ENCODE measurements around the gene FPGS. TPM values are rescaled to one million over a fixed set of nuclear protein-coding genes. Genes with fewer than 3 reads are reported as not detected.

The FPGS gene
- total and polyA plus RNA-seq, 4 donors, result 20.4 to 61.1 (median 42.7) TPM

DNA sequence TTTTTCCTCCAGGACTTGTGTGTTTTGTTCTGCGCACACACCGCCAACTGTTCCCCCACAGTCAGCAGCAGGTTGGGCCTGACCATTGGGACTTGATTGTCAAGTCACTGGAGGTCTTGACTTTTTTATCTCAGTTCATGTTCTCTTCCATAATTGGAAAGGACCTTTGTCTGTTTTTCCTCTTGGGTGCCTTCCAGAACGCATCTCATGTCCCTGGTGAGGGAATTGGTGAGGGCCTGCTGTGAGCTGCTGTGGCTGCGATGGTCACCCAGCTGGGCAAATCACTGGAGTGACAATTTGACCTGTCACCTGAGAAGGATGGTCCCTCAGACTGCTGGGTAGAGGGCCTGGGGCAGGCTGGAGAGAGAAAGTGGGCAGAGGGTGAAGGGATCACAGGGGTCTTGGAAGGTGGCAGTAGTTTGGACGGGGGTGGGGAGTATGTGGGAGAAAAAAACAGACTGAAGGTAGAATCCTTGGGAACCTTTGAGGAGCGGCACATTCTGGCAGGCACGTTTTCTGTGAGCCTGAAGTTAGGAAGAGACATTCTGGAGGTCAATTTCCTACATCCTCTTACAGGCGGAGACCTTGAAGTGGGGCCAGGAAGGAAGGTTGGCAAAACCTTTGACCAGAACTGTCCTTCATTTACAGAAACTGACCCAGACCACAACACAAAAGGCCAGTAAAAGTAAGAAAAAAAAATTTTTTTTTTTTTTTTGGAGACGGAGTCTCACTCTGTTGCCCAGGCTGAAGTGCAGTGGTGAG, 12.4 kb upstream of the FPGS start (continued):
- TF ChIP-seq, protein P1, sequence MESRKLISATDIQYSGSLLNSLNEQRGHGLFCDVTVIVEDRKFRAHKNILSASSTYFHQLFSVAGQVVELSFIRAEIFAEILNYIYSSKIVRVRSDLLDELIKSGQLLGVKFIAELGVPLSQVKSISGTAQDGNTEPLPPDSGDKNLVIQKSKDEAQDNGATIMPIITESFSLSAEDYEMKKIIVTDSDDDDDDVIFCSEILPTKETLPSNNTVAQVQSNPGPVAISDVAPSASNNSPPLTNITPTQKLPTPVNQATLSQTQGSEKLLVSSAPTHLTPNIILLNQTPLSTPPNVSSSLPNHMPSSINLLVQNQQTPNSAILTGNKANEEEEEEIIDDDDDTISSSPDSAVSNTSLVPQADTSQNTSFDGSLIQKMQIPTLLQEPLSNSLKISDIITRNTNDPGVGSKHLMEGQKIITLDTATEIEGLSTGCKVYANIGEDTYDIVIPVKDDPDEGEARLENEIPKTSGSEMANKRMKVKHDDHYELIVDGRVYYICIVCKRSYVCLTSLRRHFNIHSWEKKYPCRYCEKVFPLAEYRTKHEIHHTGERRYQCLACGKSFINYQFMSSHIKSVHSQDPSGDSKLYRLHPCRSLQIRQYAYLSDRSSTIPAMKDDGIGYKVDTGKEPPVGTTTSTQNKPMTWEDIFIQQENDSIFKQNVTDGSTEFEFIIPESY (IDR thresholded peaks at IDR 0.05), result no peak
- TF ChIP-seq FOXA1 (IDR thresholded peaks at IDR 0.05), result no peak
- peak in 1 of 2 donors; percentile 23 for TF ChIP-seq RAD21 (IDR thresholded peaks at IDR 0.05)
- peak; percentile 62 to 77 for TF ChIP-seq RXRA (IDR thresholded peaks at IDR 0.05)
- TF ChIP-seq YY1 (IDR thresholded peaks at IDR 0.05), result peak; percentile 81
- TF ChIP-seq NR2F2 (IDR thresholded peaks at IDR 0.05), result peak; percentile 75
- TF ChIP-seq HNF4G (IDR thresholded peaks at IDR 0.05), result no peak
- TF ChIP-seq TAF1 (conservative IDR thresholded peaks at IDR 0.05), result no peak
- TF ChIP-seq SP1 (IDR thresholded peaks at IDR 0.05), result peak; percentile 58
- no peak for TF ChIP-seq JUND (IDR thresholded peaks at IDR 0.05)

DNA sequence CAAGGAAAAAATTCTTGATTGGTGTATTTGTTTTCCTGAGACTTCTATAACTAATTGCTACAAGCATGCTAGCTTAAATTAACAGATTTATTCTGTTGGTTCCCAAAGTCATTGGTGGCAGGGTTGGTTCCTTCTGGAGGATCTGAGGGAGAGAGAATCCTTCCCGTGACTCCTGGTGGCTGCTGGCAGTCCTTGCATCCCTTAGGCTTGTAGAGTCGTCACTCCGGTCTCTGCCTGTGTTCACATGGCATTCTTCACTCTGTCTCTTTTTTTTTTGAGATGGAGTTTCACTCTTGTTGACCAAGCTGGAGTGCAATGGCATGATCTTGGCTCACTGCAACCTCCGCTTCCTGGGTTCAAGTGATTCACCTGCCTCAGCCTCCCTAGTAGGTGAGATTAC, 11.6 kb upstream of the FPGS start:
- DNase-seq (ENCODE audit: low spot score), result no peak
- Histone ChIP-seq H3K9ac (ENCODE audit: low read depth in 1 of 2, low read length in 2 of 2) (peak overlapping the region in 1 of 2 donors; percentile 25), H3K27ac (ENCODE audit: low read depth in 1 of 2, low read length in 2 of 2) (peak overlapping the region in 1 of 2 donors; percentile 25), H3K4me3 (ENCODE audit: low read depth in 1 of 3, low read length in 3 of 3) (no peak overlapping the region), H3K36me3 (ENCODE audit: control insufficient read depth in 4 of 4, insufficient read depth in 3 of 4, low read depth in 1 of 4, low read length in 3 of 4) (peaks cover 10 to 29% (median 25%) of the 10 kb centered on the region in 4 donors), H3K9me3 (ENCODE audit: control insufficient read depth in 4 of 4, low read length in 3 of 4) (no peaks in the 10 kb centered on the region), H3K27me3 (ENCODE audit: control insufficient read depth in 4 of 4, insufficient read depth in 4 of 4, low read length in 3 of 4) (no peaks in the 10 kb centered on the region), H3K4me1 (ENCODE audit: control insufficient read depth in 4 of 4, insufficient read depth in 4 of 4, low read length in 3 of 4) (peaks cover 25 to 85% (median 69%) of the 10 kb centered on the region in 4 donors)
- WGBS, result 92% methylated on average over 4 of the region's 4 CpGs
- TF ChIP-seq RAD21 (IDR thresholded peaks at IDR 0.05), result no peak
- no peak for TF ChIP-seq HNF4A (conservative IDR thresholded peaks at IDR 0.05)
- no peak for TF ChIP-seq FOXA1 (IDR thresholded peaks at IDR 0.05)
- TF ChIP-seq, protein P2, sequence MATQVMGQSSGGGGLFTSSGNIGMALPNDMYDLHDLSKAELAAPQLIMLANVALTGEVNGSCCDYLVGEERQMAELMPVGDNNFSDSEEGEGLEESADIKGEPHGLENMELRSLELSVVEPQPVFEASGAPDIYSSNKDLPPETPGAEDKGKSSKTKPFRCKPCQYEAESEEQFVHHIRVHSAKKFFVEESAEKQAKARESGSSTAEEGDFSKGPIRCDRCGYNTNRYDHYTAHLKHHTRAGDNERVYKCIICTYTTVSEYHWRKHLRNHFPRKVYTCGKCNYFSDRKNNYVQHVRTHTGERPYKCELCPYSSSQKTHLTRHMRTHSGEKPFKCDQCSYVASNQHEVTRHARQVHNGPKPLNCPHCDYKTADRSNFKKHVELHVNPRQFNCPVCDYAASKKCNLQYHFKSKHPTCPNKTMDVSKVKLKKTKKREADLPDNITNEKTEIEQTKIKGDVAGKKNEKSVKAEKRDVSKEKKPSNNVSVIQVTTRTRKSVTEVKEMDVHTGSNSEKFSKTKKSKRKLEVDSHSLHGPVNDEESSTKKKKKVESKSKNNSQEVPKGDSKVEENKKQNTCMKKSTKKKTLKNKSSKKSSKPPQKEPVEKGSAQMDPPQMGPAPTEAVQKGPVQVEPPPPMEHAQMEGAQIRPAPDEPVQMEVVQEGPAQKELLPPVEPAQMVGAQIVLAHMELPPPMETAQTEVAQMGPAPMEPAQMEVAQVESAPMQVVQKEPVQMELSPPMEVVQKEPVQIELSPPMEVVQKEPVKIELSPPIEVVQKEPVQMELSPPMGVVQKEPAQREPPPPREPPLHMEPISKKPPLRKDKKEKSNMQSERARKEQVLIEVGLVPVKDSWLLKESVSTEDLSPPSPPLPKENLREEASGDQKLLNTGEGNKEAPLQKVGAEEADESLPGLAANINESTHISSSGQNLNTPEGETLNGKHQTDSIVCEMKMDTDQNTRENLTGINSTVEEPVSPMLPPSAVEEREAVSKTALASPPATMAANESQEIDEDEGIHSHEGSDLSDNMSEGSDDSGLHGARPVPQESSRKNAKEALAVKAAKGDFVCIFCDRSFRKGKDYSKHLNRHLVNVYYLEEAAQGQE (IDR thresholded peaks at IDR 0.05), result no peak

DNA sequence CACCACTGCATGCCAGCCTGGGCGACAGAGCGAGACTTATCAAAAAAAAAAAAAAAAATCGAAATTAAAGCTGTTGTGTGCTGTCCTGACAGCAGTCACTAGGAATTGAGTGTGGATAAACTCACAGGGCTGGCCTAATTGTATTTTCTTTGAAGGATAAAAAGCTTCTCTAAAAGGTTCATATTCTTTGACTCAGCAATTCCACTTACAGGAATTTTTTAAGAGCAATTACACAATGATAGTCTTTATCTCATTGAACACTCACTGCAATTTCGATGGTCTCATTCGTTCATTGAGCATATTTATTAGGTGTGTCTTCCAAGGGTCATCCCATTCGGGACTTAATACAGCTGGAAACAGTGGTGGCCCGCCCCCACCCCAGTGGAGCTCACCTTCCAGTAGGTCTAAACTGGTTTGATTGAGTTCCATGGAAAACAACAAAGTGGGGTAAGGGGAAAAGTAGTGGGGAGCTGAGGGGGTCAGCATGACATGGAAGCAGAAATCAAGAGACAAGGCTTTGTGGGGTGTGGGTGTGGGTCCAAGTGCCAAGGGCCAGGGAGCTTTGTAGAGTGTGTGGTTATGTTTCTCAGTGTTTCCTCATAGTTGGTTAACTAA, 10.2 kb upstream of the FPGS start:
- no peak for TF ChIP-seq GABPA (IDR thresholded peaks at IDR 0.05 in 1 of 2, conservative IDR thresholded peaks at IDR 0.05 in 1 of 2)
- Histone ChIP-seq H3K27ac (ENCODE audit: low read depth in 1 of 2, low read length in 2 of 2) (peak overlapping the region; percentile 45 to 48), H3K27me3 (ENCODE audit: control insufficient read depth in 4 of 4, insufficient read depth in 4 of 4, low read length in 3 of 4) (no peaks in the 10 kb centered on the region), H3K9ac (ENCODE audit: low read depth in 1 of 2, low read length in 2 of 2) (no peak overlapping the region), H3K36me3 (ENCODE audit: control insufficient read depth in 4 of 4, insufficient read depth in 3 of 4, low read depth in 1 of 4, low read length in 3 of 4) (peaks cover 9 to 23% (median 20%) of the 10 kb centered on the region in 4 donors), H3K9me3 (ENCODE audit: control insufficient read depth in 4 of 4, low read length in 3 of 4) (no peaks in the 10 kb centered on the region), H3K4me3 (ENCODE audit: low read depth in 1 of 3, low read length in 3 of 3) (no peak overlapping the region), H3K4me1 (ENCODE audit: control insufficient read depth in 4 of 4, insufficient read depth in 4 of 4, low read length in 3 of 4) (peaks cover 30 to 87% (median 71%) of the 10 kb centered on the region in 4 donors)
- no peak for DNase-seq (ENCODE audit: low spot score)
- WGBS, result 56% methylated on average over 7 of the region's 7 CpGs

Measured in liver (tissue), 9 donors.